Measurements from ENCODE around the gene OBSCN.

- TF ChIP-seq CTCF (IDR thresholded peaks at IDR 0.05), result no peak
- TF ChIP-seq POLR2A (IDR thresholded peaks at IDR 0.05), result no peak
- no peak for TF ChIP-seq POLR2AphosphoS5 (IDR thresholded peaks at IDR 0.05)
- TF ChIP-seq EP300 (IDR thresholded peaks at IDR 0.05), result no peak
Observed at GRCh38 chr1:228385232-228385631, 177.4 kb downstream of the OBSCN start.

Data from suprapubic skin (tissue), 4 donors.